Uterus (tissue), 2 donors: ENCODE data around the gene PLCXD3.

ENCODE experiments used
- POLR2A ChIP-seq, 2 donors: fragments of 450-650 bp; IDR thresholded peaks; one replicate each; pipeline ENCODE4 v1.6.1; 2016; ENCODE audit warnings: antibody characterized with exemption in 2 of 2, mild to moderate bottlenecking in 1 of 2, moderate library complexity in 1 of 2
- TF ChIP-seq, protein P1 (sequence below), 4 experiments: fragments of 200-600 bp in 2 of 4; fragments of 450-650 bp in 2 of 4; sonication (generic) in 2 of 4; IDR thresholded peaks; one replicate each; pipeline ENCODE4 v1.5.1; 2016 to 2019; ENCODE audit warnings: antibody characterized with exemption in 4 of 4, mild to moderate bottlenecking in 2 of 4, moderate library complexity in 1 of 4

DNA sequence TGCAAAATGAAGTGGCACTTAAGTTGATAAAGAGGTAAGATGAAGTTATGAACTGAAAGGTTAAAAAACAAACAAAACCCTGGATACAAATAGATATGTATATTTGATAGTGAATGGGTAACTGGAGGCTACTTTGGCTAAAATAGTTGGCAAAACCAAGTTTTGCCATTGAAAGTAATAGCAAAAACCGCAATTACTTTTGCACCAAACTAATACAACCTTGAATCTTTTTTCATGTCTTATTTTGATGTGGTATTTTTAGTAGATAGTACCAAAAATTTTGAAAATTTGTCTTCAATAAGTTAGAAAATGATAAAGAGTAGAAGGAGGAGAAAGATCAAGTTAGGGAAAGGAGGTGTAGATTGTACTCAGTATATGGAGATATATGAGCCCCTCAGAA, 47.9 kb upstream of the PLCXD3 start:
- TF ChIP-seq, protein P1, sequence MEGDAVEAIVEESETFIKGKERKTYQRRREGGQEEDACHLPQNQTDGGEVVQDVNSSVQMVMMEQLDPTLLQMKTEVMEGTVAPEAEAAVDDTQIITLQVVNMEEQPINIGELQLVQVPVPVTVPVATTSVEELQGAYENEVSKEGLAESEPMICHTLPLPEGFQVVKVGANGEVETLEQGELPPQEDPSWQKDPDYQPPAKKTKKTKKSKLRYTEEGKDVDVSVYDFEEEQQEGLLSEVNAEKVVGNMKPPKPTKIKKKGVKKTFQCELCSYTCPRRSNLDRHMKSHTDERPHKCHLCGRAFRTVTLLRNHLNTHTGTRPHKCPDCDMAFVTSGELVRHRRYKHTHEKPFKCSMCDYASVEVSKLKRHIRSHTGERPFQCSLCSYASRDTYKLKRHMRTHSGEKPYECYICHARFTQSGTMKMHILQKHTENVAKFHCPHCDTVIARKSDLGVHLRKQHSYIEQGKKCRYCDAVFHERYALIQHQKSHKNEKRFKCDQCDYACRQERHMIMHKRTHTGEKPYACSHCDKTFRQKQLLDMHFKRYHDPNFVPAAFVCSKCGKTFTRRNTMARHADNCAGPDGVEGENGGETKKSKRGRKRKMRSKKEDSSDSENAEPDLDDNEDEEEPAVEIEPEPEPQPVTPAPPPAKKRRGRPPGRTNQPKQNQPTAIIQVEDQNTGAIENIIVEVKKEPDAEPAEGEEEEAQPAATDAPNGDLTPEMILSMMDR (IDR thresholded peaks at IDR 0.05) = no peak
- TF ChIP-seq POLR2A (IDR thresholded peaks at IDR 0.05) = no peak
